SU-DHL-6 (cell line): ENCODE measurements around the gene PRKCA.

Experiments used
- CTCF ChIP-seq: fragments of 200-600 bp; sonication (generic); IDR thresholded peaks from one replicate; pipeline ENCODE4 v1.5.1; 2017; ENCODE audit warnings: antibody characterized with exemption, mild to moderate bottlenecking, low read length, moderate library complexity; ENCODE audit not compliant: insufficient read depth, poor library complexity, severe bottlenecking
- EZH2phosphoT487 ChIP-seq: fragments of 200-600 bp; sonication (generic), shearing (Covaris generic); conservative IDR thresholded peaks from 2 replicates; pipeline ENCODE4 v1.6.1; 2018; ENCODE audit warnings: mild to moderate bottlenecking, antibody characterized with exemption, low read length, moderate library complexity, mixed read lengths

GRCh38 chr17:66522591-66523272 lies 220.3 kb downstream of the PRKCA start:
- TF ChIP-seq CTCF = no peak
- no peak for TF ChIP-seq EZH2phosphoT487
